HG03103 (cell line): ENCODE data around the gene ZNF32.

ENCODE experiments used
- ATAC-seq: cut with Tn5 transposase; IDR thresholded peaks from one replicate; pipeline ENCODE4 v1.9.1; 2021; ENCODE audit warnings: low read depth; ENCODE audit not compliant: unreplicated experiment

ZNF32 gene, protein sequence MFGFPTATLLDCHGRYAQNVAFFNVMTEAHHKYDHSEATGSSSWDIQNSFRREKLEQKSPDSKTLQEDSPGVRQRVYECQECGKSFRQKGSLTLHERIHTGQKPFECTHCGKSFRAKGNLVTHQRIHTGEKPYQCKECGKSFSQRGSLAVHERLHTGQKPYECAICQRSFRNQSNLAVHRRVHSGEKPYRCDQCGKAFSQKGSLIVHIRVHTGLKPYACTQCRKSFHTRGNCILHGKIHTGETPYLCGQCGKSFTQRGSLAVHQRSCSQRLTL

DNA sequence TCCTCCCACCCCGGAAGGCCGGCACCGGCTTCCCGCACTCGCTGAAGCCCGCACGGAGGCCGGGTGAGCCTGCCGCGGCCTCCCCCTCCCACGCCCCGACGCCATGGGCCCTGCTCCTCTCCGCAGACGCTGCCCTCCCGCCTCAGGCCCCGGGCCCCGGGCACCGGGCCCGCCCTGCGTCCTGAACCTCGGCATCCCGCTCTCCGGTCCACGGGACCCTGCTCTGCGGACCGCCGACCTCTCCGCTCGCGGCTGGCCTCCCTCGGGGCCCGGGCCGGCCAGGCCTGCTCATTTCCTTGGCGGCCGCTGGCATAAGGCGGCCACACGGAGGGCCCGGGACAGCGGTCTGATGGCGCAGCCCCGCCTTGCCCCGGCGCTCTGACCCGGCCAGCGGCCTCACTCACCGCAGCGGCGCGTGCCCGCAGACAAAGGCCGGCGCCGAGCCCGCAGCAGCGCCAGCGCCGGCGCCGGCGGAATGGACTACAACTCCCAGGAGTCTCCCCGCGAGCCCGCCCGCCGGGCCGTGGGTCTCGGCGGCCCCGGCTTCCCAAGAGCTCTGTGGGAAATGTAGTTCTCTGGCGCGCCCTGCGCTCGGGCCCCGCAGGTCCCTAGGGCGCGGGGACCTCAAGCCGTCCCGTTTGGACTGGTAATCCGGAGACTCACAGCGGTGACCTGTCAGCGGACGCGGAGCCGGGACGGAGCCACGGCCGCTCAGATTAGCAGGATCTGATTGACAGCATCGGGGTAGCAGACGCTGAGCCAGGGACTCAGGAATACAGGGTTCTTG, at the start of gene ZNF32:
Gene ZNF32 (minus strand): TSS at position 484 of the 787 bp plus-strand sequence. CDS start 2,748 bp downstream, outside the sequence.
- ATAC-seq, result peak; percentile 99

DNA sequence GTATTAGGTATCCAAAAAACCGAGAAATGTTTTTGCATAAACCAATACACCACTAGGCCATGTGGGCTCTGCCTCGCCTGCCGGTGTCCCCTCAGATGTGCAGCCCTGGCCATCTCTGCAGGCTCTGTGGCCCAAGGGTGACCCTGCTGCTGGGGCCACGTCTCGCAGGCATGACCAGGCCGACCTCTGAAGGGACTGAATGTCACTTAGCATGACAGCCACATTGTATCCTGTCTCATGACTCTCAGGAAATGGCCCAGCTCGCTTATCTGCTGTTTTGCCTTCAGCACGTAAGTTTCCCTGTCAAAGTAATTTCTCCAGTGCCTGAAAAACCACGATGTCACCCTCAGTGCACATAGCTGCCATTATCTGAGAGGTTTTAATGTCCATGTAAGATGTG, 49.5 kb upstream of the ZNF32 start:
- ATAC-seq, result no peak

DNA sequence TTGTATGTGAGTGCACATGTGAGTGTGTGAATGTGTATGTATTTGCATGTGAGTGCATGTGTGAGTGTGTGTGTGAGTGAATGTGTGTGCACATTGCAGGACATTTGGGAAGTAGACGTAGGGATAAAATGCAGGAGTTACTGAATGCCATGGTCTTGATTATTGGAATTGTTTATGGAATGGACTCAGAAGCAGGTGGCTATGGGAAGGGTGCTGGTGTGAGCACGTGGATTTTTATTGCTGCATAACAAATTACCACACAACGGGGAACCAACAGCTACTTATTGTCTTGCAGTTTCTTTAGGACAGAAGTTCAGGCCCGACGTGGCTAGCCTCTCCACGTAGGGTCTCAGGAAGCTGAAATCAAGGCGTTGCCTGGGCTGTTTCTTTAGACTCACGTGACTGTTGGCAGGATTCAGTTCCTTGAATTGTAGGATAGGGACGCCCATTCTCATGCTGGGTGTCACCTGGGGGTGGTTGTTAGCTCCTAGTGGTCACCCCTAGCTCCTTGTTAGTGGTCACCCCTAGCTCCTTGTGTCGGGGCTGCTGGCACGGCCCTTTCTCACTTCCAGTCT, 48.3 kb upstream of the ZNF32 start:
- ATAC-seq, result no peak

DNA sequence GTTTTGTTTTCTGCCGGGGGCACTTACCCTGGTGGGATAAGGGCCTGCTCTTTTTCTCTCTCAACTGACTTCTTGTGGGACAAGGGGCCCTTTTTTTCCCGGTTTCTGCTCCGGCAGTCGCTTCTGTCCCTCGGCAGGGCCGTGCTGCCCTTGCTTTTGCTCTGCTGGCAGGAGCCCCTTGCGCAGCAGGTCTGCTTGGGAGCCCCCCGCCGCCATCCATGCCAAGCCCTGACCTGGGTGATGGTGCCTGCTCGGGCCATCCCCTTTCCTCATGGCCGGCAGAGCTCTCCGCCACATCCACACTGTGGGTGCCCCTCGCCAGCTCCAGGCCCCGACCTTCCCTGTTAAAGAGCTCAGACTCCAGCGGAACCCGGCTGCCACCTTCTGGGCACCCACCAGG, 47.0 kb upstream of the ZNF32 start:
- no peak for ATAC-seq

DNA sequence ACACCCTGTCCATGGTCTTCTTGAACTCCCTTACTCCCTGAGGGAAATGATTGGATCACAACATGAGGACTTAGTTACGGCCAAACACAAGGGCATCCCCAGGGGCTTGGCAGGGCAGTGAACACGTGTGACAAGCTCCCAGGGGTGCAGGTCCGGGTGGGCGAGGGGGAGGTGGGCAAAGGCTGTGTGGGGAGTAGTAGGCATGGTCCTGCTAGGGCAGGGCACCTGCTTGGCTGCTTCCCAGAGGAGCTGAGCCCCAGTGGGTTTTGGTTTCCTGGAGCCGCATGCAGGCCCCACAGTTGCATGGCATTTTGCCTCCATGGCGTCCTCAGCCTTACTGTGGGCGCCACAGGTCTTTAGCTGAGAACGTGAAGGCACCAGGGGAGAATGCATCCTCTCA, 46.6 kb upstream of the ZNF32 start:
- no peak for ATAC-seq

DNA sequence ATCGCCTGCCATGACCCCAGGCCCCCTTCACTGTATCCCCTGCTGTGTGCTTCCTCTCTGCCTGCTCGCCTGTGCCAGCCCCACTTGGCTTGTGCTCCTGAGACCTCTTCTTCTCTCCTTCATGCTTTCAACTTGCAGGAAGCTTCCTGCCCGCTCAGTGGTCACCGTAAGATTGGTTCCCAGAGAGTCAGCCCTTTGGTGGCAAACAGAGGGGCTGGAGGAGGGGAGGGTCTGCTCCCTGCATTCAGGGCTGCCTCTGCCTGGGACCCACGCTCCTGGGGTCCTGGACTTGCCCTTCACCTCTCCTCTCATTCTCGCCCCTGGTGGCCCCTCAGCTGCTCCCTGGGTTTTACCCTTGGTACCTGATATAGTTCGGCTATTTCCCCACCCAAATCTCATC, 45.8 kb upstream of the ZNF32 start:
- ATAC-seq, result no peak

DNA sequence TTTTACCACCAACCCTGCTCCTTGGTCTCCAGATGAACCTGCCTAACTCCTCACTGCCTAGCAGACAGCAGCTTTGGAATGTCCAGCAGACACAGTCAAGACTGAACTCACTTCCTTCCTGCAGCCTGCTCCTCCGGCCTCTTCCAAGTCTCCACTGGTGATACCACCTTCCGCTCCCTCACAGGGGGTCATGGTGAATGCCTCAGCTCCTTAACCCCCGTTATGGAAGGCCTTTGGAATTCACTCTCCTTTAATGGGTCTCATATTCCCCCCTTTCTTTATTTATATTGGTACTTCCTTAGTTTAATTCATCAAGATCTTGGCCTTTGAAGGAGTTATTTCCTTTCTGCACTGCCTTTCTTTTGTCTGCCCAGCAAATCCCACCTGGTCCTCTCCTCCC, 44.9 kb upstream of the ZNF32 start:
- ATAC-seq, result no peak

DNA sequence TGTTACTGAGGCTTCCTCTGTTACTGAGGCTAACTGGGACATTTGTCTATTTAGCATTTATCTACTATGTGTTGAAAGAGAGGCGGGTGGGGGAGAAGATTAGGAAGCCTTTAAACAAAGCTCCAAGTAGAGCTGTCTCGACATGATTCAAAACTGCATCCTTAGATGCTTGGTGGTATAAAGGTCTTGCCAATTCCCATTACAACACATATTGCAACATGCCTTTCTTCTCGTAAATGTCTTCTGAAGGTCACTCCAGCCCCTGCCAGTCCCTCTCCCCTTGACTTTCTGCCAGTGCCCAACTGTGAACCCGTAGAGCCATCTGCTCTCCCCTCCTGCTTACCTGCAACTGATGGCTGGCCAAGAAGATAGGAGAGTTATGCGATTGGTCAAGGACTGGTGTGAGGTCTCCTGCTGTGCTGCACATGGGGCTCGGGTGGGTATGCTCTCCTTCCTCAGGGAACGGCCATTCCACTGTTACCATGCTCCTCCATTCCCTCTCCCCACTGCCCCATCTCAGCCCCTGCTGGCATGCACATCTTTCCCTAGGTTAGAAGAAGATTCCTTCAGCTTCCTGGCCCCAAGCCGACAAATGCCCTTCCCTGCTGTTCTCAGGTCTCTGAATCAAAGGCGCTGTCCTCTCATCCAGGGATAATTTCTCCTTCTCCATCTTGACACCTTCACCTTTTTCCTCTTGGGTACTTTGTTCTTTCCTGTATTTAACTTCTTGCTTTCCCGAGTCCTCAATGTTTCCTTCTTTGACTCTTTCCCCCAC, 43.6 kb upstream of the ZNF32 start:
- no peak for ATAC-seq

DNA sequence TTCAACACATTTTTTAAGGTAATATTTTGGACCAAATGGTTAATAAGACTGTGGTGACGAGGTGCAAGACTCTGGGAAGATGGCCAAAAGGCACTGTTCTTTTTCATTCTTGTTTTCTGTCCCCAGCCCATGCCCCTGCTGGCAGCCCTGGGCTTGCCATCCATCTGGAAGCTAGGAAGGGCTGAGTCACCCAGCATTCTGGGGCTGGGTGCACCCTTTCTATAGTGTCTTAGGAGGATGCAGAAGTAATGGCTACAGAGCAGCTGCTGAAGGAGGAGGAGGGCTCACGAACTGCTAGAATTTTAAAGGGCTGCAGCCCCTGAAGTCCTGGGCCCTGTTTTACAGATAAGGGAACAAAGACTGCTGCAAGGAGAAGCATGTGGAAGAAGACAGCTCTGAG, 42.8 kb upstream of the ZNF32 start:
- ATAC-seq, result no peak

DNA sequence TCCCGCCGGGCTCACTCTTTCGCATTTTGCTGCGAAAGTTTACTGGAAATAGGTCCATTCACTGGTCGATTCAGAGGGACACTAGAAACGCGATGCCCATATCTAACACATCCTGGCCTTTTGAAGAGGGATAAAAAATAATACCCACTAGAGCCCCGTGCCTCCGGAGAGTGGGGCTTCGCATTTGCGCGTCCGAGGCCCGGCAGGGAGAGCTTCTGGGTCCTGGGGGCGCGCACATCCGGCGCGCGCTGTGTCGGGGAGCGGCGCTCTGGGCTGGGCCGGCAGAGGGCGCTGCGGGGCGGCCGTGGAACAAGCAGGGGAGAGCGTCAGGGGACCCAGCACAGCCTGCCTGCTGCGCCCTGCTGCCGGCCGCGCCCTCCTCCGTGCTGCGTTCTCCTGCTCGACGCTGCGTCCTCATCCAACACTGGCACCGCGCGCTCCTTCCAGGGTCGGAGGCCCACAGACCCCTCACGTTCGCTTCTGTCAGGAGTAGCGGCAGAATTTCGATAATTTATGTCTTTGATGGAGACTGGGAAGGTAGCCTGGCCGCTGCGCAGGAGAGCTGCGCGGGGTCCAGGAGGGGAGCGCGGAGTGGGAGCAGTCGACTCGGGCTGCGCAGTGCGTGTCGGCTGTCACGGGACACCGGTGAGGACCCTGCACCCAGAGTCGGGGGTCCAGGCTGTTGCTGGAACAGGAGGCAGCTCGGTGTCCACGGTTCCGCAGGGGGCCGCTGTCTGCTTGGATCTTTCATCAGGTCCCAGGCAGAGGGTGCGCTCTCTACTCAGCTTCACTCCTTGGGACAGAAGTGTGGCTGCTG, 41.5 kb upstream of the ZNF32 start:
- ATAC-seq, result peak; percentile 98

DNA sequence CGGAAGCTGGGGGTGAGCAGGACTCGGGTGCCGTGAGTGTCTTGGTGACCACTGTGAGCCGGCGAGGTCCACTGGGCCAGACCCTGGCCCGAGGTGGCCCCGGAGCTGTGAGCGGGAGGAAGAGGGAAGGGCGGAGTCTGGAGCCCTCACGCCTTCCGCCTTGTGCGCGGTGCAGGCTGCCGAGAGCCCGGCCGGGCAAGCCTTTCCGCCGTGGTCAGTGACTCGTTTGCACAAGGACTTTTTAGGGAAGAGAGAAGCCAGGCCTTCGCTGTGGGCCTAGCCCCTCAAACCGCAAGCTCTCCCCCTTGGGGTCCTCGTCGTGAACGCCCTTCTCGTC, 40.9 kb upstream of the ZNF32 start:
- ATAC-seq, result peak; percentile 42

DNA sequence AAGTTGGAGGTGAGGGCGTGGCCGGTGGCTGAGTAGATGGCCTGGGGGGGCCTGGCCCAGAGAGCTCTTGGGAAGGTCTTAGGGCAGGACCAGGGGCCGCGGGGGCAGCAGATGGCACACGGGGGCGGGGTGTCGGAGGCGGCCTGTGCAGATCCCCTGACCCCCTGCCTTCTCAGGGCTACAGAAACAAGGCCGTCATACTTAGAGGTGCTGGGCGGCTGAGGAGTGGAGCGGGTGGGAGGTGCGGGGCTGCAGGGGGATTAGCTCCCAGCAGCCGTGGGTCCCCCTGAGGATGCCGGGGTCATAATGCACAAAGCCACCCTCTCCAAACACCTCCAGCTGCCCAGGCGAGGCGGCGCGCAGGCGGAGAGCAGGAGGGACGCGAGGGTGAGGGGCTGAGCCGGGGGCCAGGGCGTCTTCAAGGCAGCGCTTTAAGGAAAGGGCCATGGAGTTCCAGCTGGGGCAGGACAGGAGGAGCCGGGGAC, 40.4 kb upstream of the ZNF32 start:
- no peak for ATAC-seq

DNA sequence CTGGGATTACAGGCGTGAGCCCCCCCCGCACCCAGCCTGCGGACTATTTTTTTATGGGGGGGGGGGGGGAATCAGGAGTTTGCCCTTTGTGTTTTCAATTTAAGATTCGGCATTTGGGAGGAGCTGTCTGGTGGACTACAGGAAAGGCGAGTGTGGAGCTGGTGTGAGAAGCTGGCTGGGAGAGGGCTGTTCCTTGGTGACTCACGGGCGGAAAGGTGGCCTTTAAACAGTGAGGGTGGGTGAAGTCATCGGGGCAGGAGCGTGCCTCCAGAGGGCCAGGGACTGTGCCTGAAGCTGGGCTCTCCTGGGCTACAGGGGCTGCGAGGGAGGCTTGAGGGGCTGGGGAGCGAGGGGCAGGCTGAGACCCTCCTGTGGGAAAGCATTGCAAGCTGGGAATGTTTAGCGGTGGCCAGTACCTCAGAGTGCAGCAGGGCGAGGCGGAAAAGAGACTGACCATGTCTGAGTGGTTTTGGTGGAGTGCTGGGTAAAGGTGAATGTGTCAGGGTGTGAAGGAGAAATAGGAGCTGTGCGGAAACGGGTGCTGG, 39.7 kb upstream of the ZNF32 start:
- no peak for ATAC-seq

DNA sequence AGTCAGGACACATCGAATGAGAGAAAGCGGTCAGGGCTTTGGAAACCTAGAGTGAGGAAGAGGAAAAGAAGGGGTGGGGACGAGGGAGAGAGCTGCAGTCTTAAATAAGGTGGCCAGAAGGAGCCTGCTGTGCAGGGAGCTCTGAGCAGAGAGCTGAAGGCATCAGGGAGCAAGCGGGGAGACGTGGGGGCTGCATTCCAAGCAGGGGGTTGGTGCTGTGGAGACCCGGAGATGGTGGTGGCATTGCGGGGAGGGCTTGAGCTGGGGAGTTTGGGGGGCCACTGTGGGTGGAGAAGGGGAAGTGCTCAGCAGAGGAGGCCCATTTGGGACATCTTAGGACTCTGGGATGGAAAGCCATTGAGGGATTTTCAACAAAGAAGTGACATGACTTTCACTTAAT, 38.7 kb upstream of the ZNF32 start:
- no peak for ATAC-seq

DNA sequence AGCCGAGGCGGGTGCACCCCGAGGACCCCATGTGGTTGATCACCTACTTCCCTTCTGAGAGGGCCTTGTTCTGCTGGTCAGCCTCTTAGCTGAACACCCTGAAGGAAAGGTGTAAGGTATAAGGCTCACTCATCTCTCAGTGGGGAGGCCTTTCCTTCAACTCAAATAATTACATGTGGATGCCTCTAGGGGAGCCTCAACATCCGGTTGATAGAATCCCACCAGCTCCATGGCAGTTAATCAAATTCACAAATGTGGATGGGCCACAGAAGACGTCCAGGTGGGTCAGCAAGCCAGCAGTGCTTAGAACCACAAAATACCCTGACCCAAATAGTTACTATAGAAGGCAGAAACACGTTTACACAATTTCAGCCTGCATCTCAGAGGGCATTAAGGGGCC, 37.7 kb upstream of the ZNF32 start:
- no peak for ATAC-seq

DNA sequence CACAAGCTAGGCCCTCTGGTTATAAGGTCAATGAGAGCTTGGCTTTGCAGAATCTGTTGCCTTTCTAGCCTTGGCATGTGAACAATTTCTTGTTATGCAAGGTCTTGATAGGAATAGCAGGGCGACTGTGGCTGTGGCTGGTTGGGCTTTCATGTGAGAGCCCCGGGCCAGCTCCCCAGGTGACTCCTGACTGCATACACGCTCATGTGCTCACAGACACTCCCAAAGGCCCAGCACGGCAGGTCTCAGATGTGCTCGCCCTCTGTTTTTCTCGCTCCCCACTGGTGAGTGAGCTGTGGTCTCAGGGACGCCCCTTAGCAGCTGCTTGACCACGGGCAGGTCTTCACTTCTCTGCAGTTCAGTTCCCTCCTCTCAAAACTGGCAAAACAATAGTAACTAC, 37.1 kb upstream of the ZNF32 start:
- no peak for ATAC-seq

DNA sequence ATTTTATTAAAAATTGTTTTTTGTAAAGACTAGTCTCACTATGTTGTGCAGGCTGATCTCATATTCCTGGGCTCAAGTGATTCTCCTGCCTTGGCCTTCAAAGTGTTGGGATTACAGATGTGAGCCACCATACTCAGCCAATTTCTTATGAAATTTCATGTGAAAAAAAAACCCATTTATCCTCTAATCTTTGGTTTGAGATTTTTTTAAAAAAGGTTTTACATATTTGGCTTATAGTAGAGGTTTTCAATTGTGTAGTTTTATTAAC, 35.5 kb upstream of the ZNF32 start:
- no peak for ATAC-seq

DNA sequence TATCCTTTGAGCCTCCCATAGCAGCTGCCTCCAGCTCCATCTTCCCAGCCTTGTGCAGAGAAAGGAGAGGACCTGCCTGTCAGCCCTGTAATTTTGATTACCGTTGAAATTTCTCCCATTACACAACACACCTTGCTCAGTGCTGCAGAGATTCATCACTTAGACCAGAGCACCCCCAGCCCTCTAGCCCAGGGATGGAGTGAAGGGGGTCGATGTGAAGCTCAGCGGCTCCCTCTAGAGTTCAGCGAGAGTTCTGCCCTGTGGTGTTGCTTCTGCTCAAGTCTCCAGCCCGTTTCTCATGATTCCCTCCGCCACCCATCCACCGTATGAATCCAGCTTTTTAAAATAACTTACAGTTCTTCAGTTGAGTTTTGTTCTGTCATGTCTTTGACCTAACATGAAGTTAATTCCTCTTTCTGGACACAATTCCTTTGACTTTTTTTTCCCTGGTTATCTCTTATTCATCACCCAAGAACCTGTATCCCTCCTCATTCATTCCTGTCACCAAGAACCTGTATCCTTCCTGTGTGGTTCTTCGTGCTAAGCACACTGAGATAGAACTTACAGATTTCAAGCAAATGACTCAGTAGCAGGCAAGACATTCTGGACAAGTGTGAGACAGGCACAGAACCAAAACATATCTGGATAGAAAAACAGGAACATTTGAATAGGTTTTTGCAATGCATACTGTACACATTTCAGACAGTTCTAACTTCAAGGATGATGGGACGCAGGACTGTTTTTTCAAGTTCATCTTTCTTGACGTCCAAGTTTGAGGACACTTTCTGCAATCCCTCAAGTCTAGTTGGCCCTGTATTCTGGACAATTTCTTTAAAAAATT, 35.0 kb upstream of the ZNF32 start:
- no peak for ATAC-seq

DNA sequence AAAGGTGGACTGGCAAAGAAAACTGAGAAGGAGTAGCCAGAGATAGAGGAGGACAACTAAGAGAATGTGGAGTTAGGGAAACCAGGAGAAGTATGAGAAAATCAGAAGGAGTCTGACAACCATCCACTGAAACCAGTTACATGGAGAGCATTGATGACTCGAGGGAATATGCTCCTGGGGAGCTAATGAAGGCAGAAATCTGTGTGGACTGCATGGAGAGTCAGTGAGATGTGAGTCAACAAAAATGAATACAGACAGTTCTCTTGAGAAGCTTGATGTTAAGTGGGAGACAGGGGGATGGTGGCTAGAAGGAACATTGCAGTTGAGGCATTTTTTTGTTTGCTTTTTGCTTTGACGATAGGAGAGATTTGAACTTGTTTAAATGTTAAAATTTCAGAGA, 34.3 kb upstream of the ZNF32 start:
- no peak for ATAC-seq
